H1 (cell line): ENCODE data around the gene FBXO34.

Experiments used
- BCL11A ChIP-seq, 2 experiments: IDR thresholded peaks; one replicate each; pipeline ENCODE4 v1.6.1; 2011; ENCODE audit warnings: low read depth in 2 of 2, low read length in 2 of 2, mild to moderate bottlenecking in 2 of 2
- EP300 ChIP-seq, 2 experiments: IDR thresholded peaks; 1 replicate in 1 of 2; 2 replicates in 1 of 2; pipeline ENCODE4 v1.6.1; 2011 to 2012; ENCODE audit warnings: low read depth in 2 of 2, low read length in 2 of 2, mild to moderate bottlenecking in 2 of 2, borderline replicate concordance in 1 of 2, inconsistent platforms in 1 of 2, moderate library complexity in 1 of 2
- FOSL1 ChIP-seq: IDR thresholded peaks from 2 replicates; pipeline ENCODE4 v1.6.1; 2011; ENCODE audit warnings: mild to moderate bottlenecking, low read depth, low read length, moderate library complexity; ENCODE audit not compliant: insufficient read depth
- GABPA ChIP-seq: IDR thresholded peaks from 2 replicates; pipeline ENCODE4 v1.6.1; 2011; ENCODE audit warnings: mild to moderate bottlenecking, low read length, moderate library complexity, borderline replicate concordance; ENCODE audit not compliant: insufficient read depth
- HDAC6 ChIP-seq: IDR thresholded peaks from one replicate; pipeline ENCODE4 v1.7.1; 2012; ENCODE audit warnings: low read depth, mild to moderate bottlenecking, inconsistent platforms, low read length, moderate library complexity
- POLR2A ChIP-seq, 2 experiments: IDR thresholded peaks; 1 replicate in 1 of 2; 2 replicates in 1 of 2; pipeline ENCODE4 v1.6.1; 2011; ENCODE audit warnings: low read depth in 2 of 2, low read length in 2 of 2, mild to moderate bottlenecking in 2 of 2; ENCODE audit errors: control extremely low read depth in 1 of 2
- POLR2AphosphoS5 ChIP-seq: IDR thresholded peaks from 2 replicates; pipeline ENCODE4 v1.6.1; 2011; ENCODE audit warnings: low read depth, low read length
- TF ChIP-seq, protein P1 (sequence below), 3 experiments: IDR thresholded peaks; 1 replicate in 2 of 3; 2 replicates in 1 of 3; pipeline versions ENCODE4 v1.5.1 to v1.6.1; 2011; ENCODE audit warnings: low read length in 3 of 3, mild to moderate bottlenecking in 3 of 3, inconsistent platforms in 2 of 3, low read depth in 1 of 3, moderate library complexity in 1 of 3; ENCODE audit not compliant: insufficient read depth in 1 of 3; ENCODE audit errors: control extremely low read depth in 1 of 3
- TF ChIP-seq, protein P2 (sequence below): IDR thresholded peaks from 2 replicates; pipeline ENCODE4 v1.6.1; 2011; ENCODE audit warnings: low read depth, mild to moderate bottlenecking, low read length; ENCODE audit not compliant: insufficient read depth

DNA sequence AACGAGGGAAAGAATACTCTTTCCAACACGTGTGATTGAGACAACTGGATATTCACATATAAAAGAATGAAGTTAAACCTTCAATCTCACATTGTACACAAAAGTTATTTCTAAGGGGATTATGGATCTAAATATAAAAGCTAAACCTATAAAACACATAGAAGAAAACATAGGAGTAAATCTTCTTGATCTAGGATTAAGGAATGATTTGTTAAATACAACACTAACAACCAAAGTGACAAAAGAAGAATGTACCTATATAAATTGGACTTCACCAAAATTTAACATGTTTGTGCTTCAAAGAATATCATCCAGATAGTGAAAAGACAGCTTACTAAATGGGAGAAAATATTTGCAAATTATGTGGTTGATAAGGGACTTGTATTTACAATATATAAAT lies 43.0 kb upstream of the FBXO34 start:
- TF ChIP-seq, protein P1, sequence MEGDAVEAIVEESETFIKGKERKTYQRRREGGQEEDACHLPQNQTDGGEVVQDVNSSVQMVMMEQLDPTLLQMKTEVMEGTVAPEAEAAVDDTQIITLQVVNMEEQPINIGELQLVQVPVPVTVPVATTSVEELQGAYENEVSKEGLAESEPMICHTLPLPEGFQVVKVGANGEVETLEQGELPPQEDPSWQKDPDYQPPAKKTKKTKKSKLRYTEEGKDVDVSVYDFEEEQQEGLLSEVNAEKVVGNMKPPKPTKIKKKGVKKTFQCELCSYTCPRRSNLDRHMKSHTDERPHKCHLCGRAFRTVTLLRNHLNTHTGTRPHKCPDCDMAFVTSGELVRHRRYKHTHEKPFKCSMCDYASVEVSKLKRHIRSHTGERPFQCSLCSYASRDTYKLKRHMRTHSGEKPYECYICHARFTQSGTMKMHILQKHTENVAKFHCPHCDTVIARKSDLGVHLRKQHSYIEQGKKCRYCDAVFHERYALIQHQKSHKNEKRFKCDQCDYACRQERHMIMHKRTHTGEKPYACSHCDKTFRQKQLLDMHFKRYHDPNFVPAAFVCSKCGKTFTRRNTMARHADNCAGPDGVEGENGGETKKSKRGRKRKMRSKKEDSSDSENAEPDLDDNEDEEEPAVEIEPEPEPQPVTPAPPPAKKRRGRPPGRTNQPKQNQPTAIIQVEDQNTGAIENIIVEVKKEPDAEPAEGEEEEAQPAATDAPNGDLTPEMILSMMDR (IDR thresholded peaks at IDR 0.05; ENCODE audit: control extremely low read depth in 1 of 3, insufficient read depth in 1 of 3, low read depth in 1 of 3, low read length in 3 of 3): no peak
- TF ChIP-seq HDAC6 (no peak), EP300 (IDR thresholded peaks at IDR 0.05; ENCODE audit: borderline replicate concordance in 1 of 2, low read depth in 2 of 2, low read length in 2 of 2) (no peak), BCL11A (IDR thresholded peaks at IDR 0.05; ENCODE audit: low read depth in 2 of 2, low read length in 2 of 2) (no peak), GABPA (no peak), FOSL1 (no peak), POLR2A (IDR thresholded peaks at IDR 0.05; ENCODE audit: control extremely low read depth in 1 of 2, low read depth in 2 of 2, low read length in 2 of 2) (no peak), POLR2AphosphoS5 (no peak)
- TF ChIP-seq, protein P2, sequence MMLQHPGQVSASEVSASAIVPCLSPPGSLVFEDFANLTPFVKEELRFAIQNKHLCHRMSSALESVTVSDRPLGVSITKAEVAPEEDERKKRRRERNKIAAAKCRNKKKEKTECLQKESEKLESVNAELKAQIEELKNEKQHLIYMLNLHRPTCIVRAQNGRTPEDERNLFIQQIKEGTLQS: no peak
